ENCODE results near the gene ACOX1.

The ACOX1 gene

GRCh38 chr17:75978938-75979704, at the start of gene ACOX1, which contains the start of gene TEN1:
Gene ACOX1 (minus strand): TSS chr17:75979166. CDS start chr17:75979073, 93 bp downstream.
Gene TEN1 (plus strand): TSS chr17:75979240. CDS start chr17:75986193, 6,953 bp downstream.
- no peak for TF ChIP-seq CTCF (IDR thresholded peaks at IDR 0.05)

- no peak for TF ChIP-seq CTCF (IDR thresholded peaks at IDR 0.05)
Observed at GRCh38 chr17:76027159-76027839, 48.3 kb upstream of the ACOX1 start, which contains the start of gene EVPL. Gene EVPL (minus strand): TSS chr17:76027306. CDS start chr17:76027198, 108 bp downstream.

- no peak for TF ChIP-seq CTCF (IDR thresholded peaks at IDR 0.05)
Observed at GRCh38 chr17:76026714-76027158, 47.8 kb upstream of the ACOX1 start.

- no peak for TF ChIP-seq CTCF (IDR thresholded peaks at IDR 0.05)
Observed at GRCh38 chr17:76025294-76025693, 46.3 kb upstream of the ACOX1 start.

GRCh38 chr17:76024353-76024752, 45.4 kb upstream of the ACOX1 start:
- no peak for TF ChIP-seq CTCF (IDR thresholded peaks at IDR 0.05)

GRCh38 chr17:76023900-76024237, 44.9 kb upstream of the ACOX1 start:
- no peak for TF ChIP-seq CTCF (IDR thresholded peaks at IDR 0.05)

GRCh38 chr17:76022973-76023899, 44.3 kb upstream of the ACOX1 start:
- TF ChIP-seq CTCF (IDR thresholded peaks at IDR 0.05) = no peak

All from LNCAP (cell line).